DOHH2 (cell line): ENCODE measurements around the gene PGR.

Experiments
- CTCF ChIP-seq: fragments of 200-600 bp; sonication (generic); IDR thresholded peaks from one replicate; pipeline ENCODE4 v1.5.1; 2014; ENCODE audit warnings: antibody characterized with exemption, mild to moderate bottlenecking, low read depth, low read length; ENCODE audit not compliant: poor library complexity, severe bottlenecking
- EZH2phosphoT487 ChIP-seq: fragments of 200-600 bp; sonication (generic); IDR thresholded peaks from 2 replicates; pipeline ENCODE4 v1.6.1; 2017; ENCODE audit warnings: borderline replicate concordance, mild to moderate bottlenecking, antibody characterized with exemption, low read length, moderate library complexity, mixed read lengths

- TF ChIP-seq EZH2phosphoT487 (no peak), CTCF (no peak)
Measured at GRCh38 chr11:101063706-101064105, 65.9 kb downstream of the PGR start.
